Fibroblast of villous mesenchyme (primary cell): Measurements from ENCODE around the gene INVS. TPM values are rescaled to one million over a fixed set of nuclear protein-coding genes. Genes with fewer than 3 reads are reported as not detected.

Source experiments
- DNase-seq: peaks from one replicate; pipeline ENCODE4 v3.0.0-alpha.2; 2010; ENCODE audit warnings: low read depth
- H3K4me3 ChIP-seq: 2 replicates; pipeline ENCODE4 v1.5.1; 2011; ENCODE audit warnings: low read depth, mild to moderate bottlenecking, low read length
- CTCF ChIP-seq: IDR thresholded peaks from 2 replicates; pipeline ENCODE4 v1.5.1; 2012; ENCODE audit warnings: low read depth, mild to moderate bottlenecking, low read length; ENCODE audit not compliant: insufficient read depth
- total RNA-seq: library from RNA; depleted of rRNA; stranded (reverse); fragments of >200 nt; gene quantifications from 2 replicates; pipeline ENCODE4 v1.2.3, GENCODE V29; 2012

The INVS gene
- total RNA-seq, 1 donor = 37.1 TPM

DNA sequence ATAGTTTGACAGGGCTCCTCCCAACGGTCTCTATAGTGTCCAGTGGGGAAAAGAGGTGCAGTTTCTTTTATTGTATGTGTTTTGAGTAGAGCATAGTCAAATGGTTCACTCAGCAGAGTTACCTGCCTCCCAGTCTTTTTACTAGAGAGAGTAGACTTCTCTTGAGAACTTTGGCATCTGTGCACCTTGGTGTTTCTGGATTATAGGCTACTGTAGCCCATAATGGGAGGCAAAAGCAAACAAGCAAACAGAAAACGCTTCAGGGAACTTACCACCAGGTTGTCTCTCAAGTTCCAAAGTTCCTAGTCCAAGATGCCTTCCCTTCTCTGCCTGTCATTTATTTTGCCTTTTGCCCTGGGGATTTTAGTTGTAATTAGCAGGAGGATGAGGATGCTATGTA lies 26.2 kb downstream of the INVS start:
- H3K4me3 ChIP-seq = no peak overlapping the region
- DNase-seq = no peak
- TF ChIP-seq CTCF = no peak

DNA sequence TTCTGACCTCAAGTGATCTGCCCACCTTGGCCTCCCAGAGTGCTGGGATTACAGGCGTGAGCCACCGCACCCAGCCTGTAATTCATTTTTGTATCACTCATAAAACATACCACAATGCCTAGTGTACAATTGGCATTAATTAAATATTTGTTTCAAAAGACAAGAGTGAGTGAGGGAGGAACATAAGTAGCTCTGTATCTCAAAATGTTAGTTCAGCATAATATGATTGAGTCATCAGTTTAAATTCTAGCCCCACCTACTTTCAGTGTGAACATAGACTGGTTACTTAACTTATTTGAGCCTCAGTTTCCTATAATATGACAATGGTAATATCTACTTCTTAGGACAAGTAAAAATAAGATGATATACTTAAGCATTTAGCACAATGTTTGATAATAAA lies 26.9 kb downstream of the INVS start:
- TF ChIP-seq CTCF = no peak
- no peak for DNase-seq
- H3K4me3 ChIP-seq = no peak overlapping the region

DNA sequence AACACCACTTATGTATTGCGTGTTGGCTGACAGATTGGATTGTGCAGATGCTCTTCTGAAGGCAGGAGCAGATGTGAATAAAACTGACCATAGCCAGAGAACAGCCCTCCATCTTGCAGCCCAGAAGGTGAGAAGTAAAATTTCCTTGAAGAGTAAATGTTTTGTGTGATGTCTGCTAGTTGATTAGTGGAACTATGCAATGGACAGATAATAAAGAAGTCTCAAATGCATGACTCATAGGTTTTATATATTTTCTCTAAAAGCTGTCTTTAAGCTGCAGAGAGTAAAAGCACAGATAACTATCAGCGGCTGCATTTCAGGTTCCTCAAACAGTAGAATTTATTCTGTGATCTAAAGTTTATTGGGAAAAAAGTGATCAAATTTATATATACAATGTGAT lies 27.4 kb downstream of the INVS start:
- no peak overlapping the region for H3K4me3 ChIP-seq
- peak; percentile 18 for DNase-seq
- TF ChIP-seq CTCF = no peak

- no peak for DNase-seq
- H3K4me3 ChIP-seq = no peak overlapping the region
- no peak for TF ChIP-seq CTCF
Measured at GRCh38 chr9:100129772-100130171, 30.7 kb downstream of the INVS start.

DNA sequence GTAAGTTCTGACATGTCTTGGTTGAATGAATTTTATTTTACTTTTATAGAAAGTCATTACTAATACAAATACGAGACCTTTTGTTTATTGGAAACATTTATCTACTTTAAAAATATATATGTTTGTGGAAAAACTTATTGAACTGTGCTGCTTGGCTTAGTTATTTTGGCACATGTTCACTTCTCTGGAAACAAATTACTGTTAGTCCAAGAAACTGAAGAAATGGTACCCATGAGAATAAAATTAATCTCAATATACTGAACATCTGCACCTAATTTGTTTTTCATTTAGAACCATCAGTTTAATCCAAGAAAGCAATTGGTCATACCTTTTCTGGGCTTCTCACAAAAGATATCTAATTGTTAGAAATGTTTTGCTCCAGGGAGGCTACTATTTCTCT lies 32.2 kb downstream of the INVS start:
- no peak for DNase-seq
- H3K4me3 ChIP-seq = no peak overlapping the region
- TF ChIP-seq CTCF = no peak

GRCh38 chr9:100131875-100132430 lies 32.9 kb downstream of the INVS start:
- no peak overlapping the region for H3K4me3 ChIP-seq
- DNase-seq = no peak
- TF ChIP-seq CTCF = no peak

GRCh38 chr9:100134731-100135130 lies 35.7 kb downstream of the INVS start:
- no peak overlapping the region for H3K4me3 ChIP-seq
- TF ChIP-seq CTCF = no peak
- no peak for DNase-seq
